GM23338 (cell line): ENCODE data around the gene HPD. TPM values are rescaled to one million over a fixed set of nuclear protein-coding genes. Genes with fewer than 3 reads are reported as not detected.
A peak's percentile ranks its signal among the peaks of the same experiment; 100 is the strongest.

Source experiments
- ATAC-seq: fragments of 200-7000 bp; cut with Tn5 transposase; 3 replicates; pipeline ENCODE4 v1.9.1; 2020
- DNase-seq: peaks from one replicate; pipeline ENCODE4 v3.0.0-alpha.2; 2015; ENCODE audit warnings: low spot score
- H2AFZ ChIP-seq: fragments of 200-600 bp; sonication (generic); 2 replicates; pipeline ENCODE4 v1.8.0; 2016; ENCODE audit warnings: antibody characterized with exemption, mild to moderate bottlenecking, moderate library complexity
- H3F3A ChIP-seq: fragments of 200-600 bp; sonication (generic); replicated peaks from 2 replicates; pipeline ENCODE4 v1.8.0; 2017; ENCODE audit warnings: antibody characterized with exemption, mixed run types, low read depth
- H3K27ac ChIP-seq: fragments of 200-600 bp; sonication (generic); 2 replicates; pipeline ENCODE4 v1.6.1; 2016; ENCODE audit warnings: low read depth
- H3K27me3 ChIP-seq: fragments of 200-600 bp; sonication (generic); 2 replicates; pipeline ENCODE4 v1.8.0; 2016; ENCODE audit warnings: mild to moderate bottlenecking, mixed run types, moderate library complexity; ENCODE audit not compliant: insufficient read depth
- H3K36me3 ChIP-seq: fragments of 200-600 bp; sonication (generic); 2 replicates; pipeline ENCODE4 v1.8.0; 2016; ENCODE audit warnings: mild to moderate bottlenecking; ENCODE audit not compliant: insufficient read depth
- H3K4me1 ChIP-seq: fragments of 200-600 bp; sonication (generic); 2 replicates; pipeline ENCODE4 v1.8.0; 2016; ENCODE audit warnings: mild to moderate bottlenecking, moderate library complexity; ENCODE audit not compliant: insufficient read depth
- H3K4me2 ChIP-seq: fragments of 200-600 bp; sonication (generic); 2 replicates; pipeline ENCODE4 v1.7.1; 2017; ENCODE audit warnings: mixed run types
- H3K4me3 ChIP-seq: fragments of 200-600 bp; sonication (generic); 2 replicates; pipeline ENCODE4 v1.6.1; 2016; ENCODE audit warnings: mixed run types
- H3K79me2 ChIP-seq: fragments of 200-600 bp; sonication (generic); replicated peaks from 2 replicates; pipeline ENCODE4 v1.8.0; 2017; ENCODE audit warnings: mild to moderate bottlenecking; ENCODE audit not compliant: insufficient read depth
- H3K9me2 ChIP-seq: fragments of 200-600 bp; sonication (generic); 2 replicates; pipeline ENCODE4 v1.8.0; 2017; ENCODE audit not compliant: insufficient read depth
- H4K20me1 ChIP-seq: fragments of 200-600 bp; sonication (generic); replicated peaks from 2 replicates; pipeline ENCODE4 v1.8.0; 2017; ENCODE audit warnings: mild to moderate bottlenecking; ENCODE audit not compliant: insufficient read depth
- H3K27ac Mint-ChIP-seq: 2 replicates; pipeline ENCODE4 v1.8.0; 2020; ENCODE audit warnings: inconsistent platforms, mild to moderate bottlenecking, moderate library complexity, mixed read lengths
- H3K27me3 Mint-ChIP-seq: 3 replicates; pipeline ENCODE4 v1.8.0; 2022; ENCODE audit warnings: low read depth, mild to moderate bottlenecking, moderate library complexity, mixed read lengths, inconsistent platforms; ENCODE audit not compliant: insufficient read depth, poor library complexity
- H3K36me3 Mint-ChIP-seq: 3 replicates; pipeline ENCODE4 v1.8.0; 2021; ENCODE audit warnings: low read depth, mild to moderate bottlenecking, inconsistent platforms, moderate library complexity, mixed read lengths
- H3K4me1 Mint-ChIP-seq: 3 replicates; pipeline ENCODE4 v1.8.0; 2020; ENCODE audit warnings: mild to moderate bottlenecking, inconsistent platforms, mixed read lengths
- H3K4me3 Mint-ChIP-seq: 3 replicates; pipeline ENCODE4 v1.8.0; 2021; ENCODE audit warnings: moderate library complexity, mild to moderate bottlenecking, inconsistent platforms, mixed read lengths
- H3K9me3 Mint-ChIP-seq: 3 replicates; pipeline ENCODE4 v1.8.0; 2020; ENCODE audit warnings: moderate library complexity, mild to moderate bottlenecking, inconsistent platforms, mixed read lengths
- CTCF ChIP-seq, 2 experiments: fragments of 200-600 bp in 1 of 2; sonication (generic) in 1 of 2; conservative IDR thresholded peaks; 2 replicates each; pipeline versions ENCODE4 v1.5.1 to v1.6.1; 2016 to 2017; ENCODE audit warnings: antibody characterized with exemption in 2 of 2, low read depth in 2 of 2, mild to moderate bottlenecking in 2 of 2, moderate library complexity in 1 of 2
- ETS1 ChIP-seq: IDR thresholded peaks from 2 replicates; pipeline ENCODE4 v1.6.1; 2016; ENCODE audit warnings: antibody characterized with exemption
- EZH2 ChIP-seq: fragments of 200-600 bp; sonication (generic); IDR thresholded peaks from one replicate; pipeline ENCODE4 v1.8.0; 2017; ENCODE audit warnings: antibody characterized with exemption, mild to moderate bottlenecking, low read depth; ENCODE audit not compliant: unreplicated experiment
- JUNB ChIP-seq: IDR thresholded peaks from one replicate; pipeline ENCODE4 v1.6.1; 2016; ENCODE audit warnings: antibody characterized with exemption; ENCODE audit not compliant: unreplicated experiment
- REST ChIP-seq: IDR thresholded peaks from one replicate; pipeline ENCODE4 v1.6.1; 2018; ENCODE audit warnings: antibody characterized with exemption; ENCODE audit not compliant: unreplicated experiment
- STAT1 ChIP-seq: IDR thresholded peaks from one replicate; pipeline ENCODE4 v1.6.1; 2016; ENCODE audit warnings: antibody characterized with exemption; ENCODE audit not compliant: unreplicated experiment
- ZNF114 ChIP-seq: fragments of 250-450 bp; sonication (Bioruptor Pico); IDR thresholded peaks from 2 replicates; pipeline ENCODE4 v1.5.0; 2020; ENCODE audit warnings: mild to moderate bottlenecking, moderate library complexity
- polyA plus RNA-seq: library from polyadenylated mRNA; unstranded; fragments of >200 nt; fragmentation: Nextera tagmentation; extraction: Ambion mirVana; gene quantifications from 2 replicates; pipeline ENCODE4 v1.2.1, GENCODE V29; 2016
- total RNA-seq: library from RNA; depleted of rRNA; stranded (reverse); fragments of >200 nt; shearing (Covaris generic); gene quantifications from 2 replicates; pipeline ENCODE4 v1.2.3, GENCODE V29; 2014

HPD gene
- total and polyA plus RNA-seq, 2 experiments from 2014 or later: not detected

GRCh38 chr12:121794534-121795033, 64.1 kb downstream of the HPD start:
- TF ChIP-seq ZNF114 (CRISPR knock-in tag) (no peak), STAT1 (no peak), CTCF (conservative IDR thresholded peaks at IDR 0.05; ENCODE audit: low read depth in 2 of 2) (no peak), JUNB (no peak), REST (no peak), EZH2 (no peak), ETS1 (no peak)
- peaks cover 31% of the 10 kb centered on the region for H3K27me3 Mint-ChIP-seq
- Histone ChIP-seq H3K4me2 (peak overlapping the region; percentile 89), H3K27me3 (no peaks in the 10 kb centered on the region), H4K20me1 (peaks cover 9% of the 10 kb centered on the region; the same call in 1 of the 2 replicates), H3K9me2 (no peaks in the 10 kb centered on the region), H3K79me2 (peaks cover 27% of the 10 kb centered on the region), H3K27ac (peak overlapping the region; percentile 74; the same call in 1 of the 2 replicates), H3K4me1 (peaks cover 42% of the 10 kb centered on the region), H3F3A (peaks cover 42% of the 10 kb centered on the region), H3K4me3 (peak overlapping the region; percentile 83), H2AFZ (no peak overlapping the region), H3K36me3 (no peaks in the 10 kb centered on the region)
- ATAC-seq: peak; percentile 1
- DNase-seq: no peak
- peak overlapping the region; percentile 75 for H3K4me3 Mint-ChIP-seq
- H3K27ac Mint-ChIP-seq: peak overlapping the region; percentile 90
- peaks cover 29% of the 10 kb centered on the region for H3K36me3 Mint-ChIP-seq
- H3K9me3 Mint-ChIP-seq: no peaks in the 10 kb centered on the region; the same call in 2 of the 3 replicates
- peaks cover 52% of the 10 kb centered on the region for H3K4me1 Mint-ChIP-seq
